Endothelial cell of umbilical vein (primary cell): ENCODE measurements around the gene FNIP2. TPM values are rescaled to one million over a fixed set of nuclear protein-coding genes. Genes with fewer than 3 reads are reported as not detected.

Experiments used
- BruUV-seq: library from RNA; stranded (reverse); fragments of 400-500 nt; replicated peaks from 2 replicates; lab custom pipeline; 2021; lab: Mats Ljungman, UMichigan
- CTCF ChIA-PET: fragments of 300-600, 350-600 bp; sonication (Branson Sonifier 250); formaldehyde crosslinking; loops from one replicate; lab custom pipeline; 2021; ENCODE audit warnings: antibody characterized with exemption, inconsistent platforms; lab: Charles Lee
- POLR2A ChIA-PET: fragments of 300-600, 350-600 bp; sonication (Branson Sonifier 250); formaldehyde crosslinking; loops from one replicate; lab custom pipeline; 2021; ENCODE audit warnings: antibody characterized with exemption, inconsistent platforms; lab: Charles Lee
- DNase-seq: peaks from one replicate; pipeline ENCODE4 v3.0.0-alpha.2; 2011; ENCODE audit warnings: low read depth, low spot score
- FAIRE-seq: peaks from 2 replicates; lab custom pipeline; 2011; peaks lifted over from hg19 to GRCh38; lab: Jason Lieb, UNC
- H2AFZ ChIP-seq: 2 replicates; pipeline ENCODE4 v1.6.0; 2012; ENCODE audit warnings: low read depth, low read length, control low read depth, inconsistent platforms
- H3K27ac ChIP-seq: 2 replicates; pipeline ENCODE4 v1.5.1; 2011; ENCODE audit warnings: low read depth, mild to moderate bottlenecking, control low read depth, low read length, moderate library complexity; ENCODE audit not compliant: insufficient read depth
- H3K27me3 ChIP-seq, 2 experiments: 2 replicates each; pipeline versions ENCODE4 v1.6.0 to v1.6.1; 2011; ENCODE audit warnings: low read length in 2 of 2, mixed read lengths in 1 of 2; ENCODE audit not compliant: control insufficient read depth in 2 of 2, insufficient read depth in 2 of 2
- H3K36me3 ChIP-seq, 2 experiments: 2 replicates in 1 of 2; 3 replicates in 1 of 2; pipeline ENCODE4 v1.5.1; 2011; ENCODE audit warnings: low read length in 2 of 2, mild to moderate bottlenecking in 1 of 2, moderate library complexity in 1 of 2; ENCODE audit not compliant: control insufficient read depth in 2 of 2, insufficient read depth in 2 of 2; ENCODE audit errors: extremely low read depth in 1 of 2
- H3K4me1 ChIP-seq: 3 replicates; pipeline ENCODE4 v1.5.1; 2011; ENCODE audit warnings: mild to moderate bottlenecking, low read length; ENCODE audit not compliant: control insufficient read depth, insufficient read depth; ENCODE audit errors: extremely low read depth
- H3K4me2 ChIP-seq: 2 replicates; pipeline ENCODE4 v1.6.1; 2011; ENCODE audit warnings: low read length, control low read depth, mixed read lengths; ENCODE audit not compliant: insufficient read depth
- H3K4me3 ChIP-seq, 3 experiments: fragments of 200-600 bp in 1 of 3; sonication (generic), shearing (Covaris generic) in 1 of 3; replicated peaks in 1 of 3; 2 replicates each; pipeline ENCODE4 v1.5.1; 2011 to 2016; ENCODE audit warnings: control low read depth in 3 of 3, low read length in 3 of 3, mild to moderate bottlenecking in 2 of 3, inconsistent platforms in 1 of 3, low read depth in 1 of 3, moderate library complexity in 1 of 3; ENCODE audit not compliant: insufficient read depth in 1 of 3
- H3K79me2 ChIP-seq: 2 replicates; pipeline ENCODE4 v1.6.0; 2012; ENCODE audit warnings: low read length, inconsistent platforms; ENCODE audit not compliant: control insufficient read depth, insufficient read depth
- H3K9ac ChIP-seq: replicated peaks from 2 replicates; pipeline ENCODE3; 2011; ENCODE audit warnings: low read length, control low read depth; ENCODE audit not compliant: insufficient read depth; ENCODE audit errors: extremely low read depth
- H3K9me1 ChIP-seq: replicated peaks from 3 replicates; pipeline ENCODE4 v1.6.0; 2011; ENCODE audit warnings: mild to moderate bottlenecking, low read length; ENCODE audit not compliant: control insufficient read depth, insufficient read depth; ENCODE audit errors: extremely low read depth
- H3K9me3 ChIP-seq: replicated peaks from 2 replicates; pipeline ENCODE4 v1.5.1; 2012; ENCODE audit warnings: low read length, inconsistent platforms; ENCODE audit not compliant: control insufficient read depth, insufficient read depth
- H4K20me1 ChIP-seq: replicated peaks from 2 replicates; pipeline ENCODE3; 2011; ENCODE audit warnings: mild to moderate bottlenecking, low read length; ENCODE audit not compliant: control insufficient read depth, insufficient read depth; ENCODE audit errors: extremely low read depth
- EZH2 ChIP-seq: IDR thresholded peaks from 2 replicates; pipeline ENCODE4 v1.6.1; 2012; ENCODE audit warnings: borderline replicate concordance, low read depth, mild to moderate bottlenecking, moderate library complexity, low read length, inconsistent platforms; ENCODE audit not compliant: severe bottlenecking
- FOS ChIP-seq: IDR thresholded peaks from 2 replicates; pipeline ENCODE4 v1.6.1; 2011; ENCODE audit warnings: mild to moderate bottlenecking, low read length, moderate library complexity, borderline replicate concordance; ENCODE audit not compliant: insufficient read depth
- GATA2 ChIP-seq: IDR thresholded peaks from 2 replicates; pipeline ENCODE4 v1.7.0; 2011; ENCODE audit warnings: low read depth, mild to moderate bottlenecking, moderate library complexity, mixed read lengths, low read length; ENCODE audit not compliant: insufficient read length, insufficient read depth
- JUN ChIP-seq: IDR thresholded peaks from 2 replicates; pipeline ENCODE4 v1.6.1; 2011; ENCODE audit warnings: borderline replicate concordance, low read depth; ENCODE audit not compliant: insufficient read length, insufficient read depth
- MYC ChIP-seq: IDR thresholded peaks from one replicate; pipeline ENCODE4 v1.6.1; 2011; ENCODE audit warnings: mild to moderate bottlenecking, low read depth, low read length
- POLR2A ChIP-seq: IDR thresholded peaks from 2 replicates; pipeline ENCODE4 v1.6.1; 2012; ENCODE audit warnings: low read depth, mild to moderate bottlenecking, control low read depth, low read length
- POLR2AphosphoS5 ChIP-seq: IDR thresholded peaks from 2 replicates; pipeline ENCODE4 v1.6.1; 2012; ENCODE audit warnings: low read depth, mild to moderate bottlenecking, control low read depth, low read length, moderate library complexity; ENCODE audit not compliant: insufficient read depth
- dilution Hi-C: fragments of 300-500 bp; cut with MboI; formaldehyde crosslinking; loops from one replicate; pipeline ENCODE4 v1.15.0; 2019; ENCODE audit warnings: low sequenced_read_pairs; ENCODE audit not compliant: extremely low pct_ligation_motif_present
- intact Hi-C: fragments of 100-400 bp; cut with micrococcal nuclease; formaldehyde crosslinking; loops from one replicate; pipeline ENCODE4 v1.10.0; 2022
- polyA plus RNA-seq, 4 experiments: library from polyadenylated mRNA; depleted of rRNA in 3 of 4; stranded (reverse) in 3 of 4; unstranded in 1 of 4; fragments of >200 nt; gene quantifications; 2 replicates each; pipeline versions ENCODE4 v1.2.1 to v1.2.3, GENCODE V29; 2011 to 2012; ENCODE audit warnings: missing spikeins in 1 of 4
- total RNA-seq: library from RNA; stranded (reverse); gene quantifications from 2 replicates; pipeline ENCODE4 v1.2.3, GENCODE V29; 2021
- TF ChIP-seq, protein P1 (sequence below), 2 donors: IDR thresholded peaks; 1 replicate in 1 of 2; 2 replicates in 1 of 2; pipeline ENCODE4 v1.5.1; 2011; ENCODE audit warnings: low read length in 2 of 2, mild to moderate bottlenecking in 2 of 2, moderate library complexity in 2 of 2, control low read depth in 1 of 2, inconsistent platforms in 1 of 2, low read depth in 1 of 2; ENCODE audit not compliant: insufficient read depth in 1 of 2; ENCODE audit errors: extremely low read depth in 1 of 2
- TF ChIP-seq, protein P2 (sequence below): IDR thresholded peaks from 2 replicates; pipeline ENCODE4 v1.6.1; 2011; ENCODE audit not compliant: insufficient read depth, insufficient read length

The FNIP2 gene
- total and polyA plus RNA-seq, 2 donors (not counting 3 experiments of a cell fraction or from before 2014, with no cell fraction given), result 4.5 to 14.4 TPM

DNA sequence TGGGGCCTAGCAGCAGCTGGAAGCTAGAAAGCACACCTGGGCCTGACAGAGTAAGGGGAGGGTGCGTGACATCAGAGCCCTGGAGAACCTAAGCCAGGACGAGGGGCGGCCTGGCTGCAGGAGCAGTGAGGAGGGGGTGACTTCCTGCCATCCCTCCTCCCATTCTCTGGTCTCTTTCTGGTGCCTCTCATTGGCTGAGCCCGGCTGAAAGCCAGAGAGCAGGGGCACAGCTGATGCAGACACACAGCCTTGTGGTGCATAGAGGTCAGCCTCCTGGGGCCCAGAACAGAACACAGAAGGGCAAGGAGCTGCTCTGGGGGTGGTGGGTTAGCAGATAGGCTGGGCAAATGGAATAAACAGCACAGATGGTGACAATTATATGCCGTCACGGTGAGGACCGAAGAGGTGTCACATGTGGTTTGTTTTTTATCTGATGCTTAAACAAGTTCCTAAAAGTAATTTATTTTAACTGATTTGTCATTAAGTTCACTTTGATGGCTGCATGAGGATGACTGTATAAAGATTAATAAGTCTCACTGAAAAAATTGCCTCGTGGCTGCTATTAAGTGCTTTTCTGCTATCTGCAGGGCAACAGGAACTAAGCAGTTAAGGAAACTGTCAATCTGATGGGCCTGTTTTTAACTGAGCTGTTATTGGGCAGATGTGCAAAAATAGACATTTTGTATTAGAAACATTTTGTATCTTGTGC is 102.0 kb downstream of the FNIP2 start:
- DNase-seq (no peak), FAIRE-seq (no peak)
- H4K20me1 ChIP-seq, result no peaks in the 10 kb centered on the region
- peaks cover 15% of the 10 kb centered on the region for H3K4me1 ChIP-seq
- H3K4me2 ChIP-seq, result no peak overlapping the region
- no peak overlapping the region for H3K4me3 ChIP-seq
- TF ChIP-seq MYC (no peak), JUN (no peak), FOS (no peak), POLR2A (no peak), GATA2 (no peak), POLR2AphosphoS5 (no peak), EZH2 (no peak)
- TF ChIP-seq, protein P1, sequence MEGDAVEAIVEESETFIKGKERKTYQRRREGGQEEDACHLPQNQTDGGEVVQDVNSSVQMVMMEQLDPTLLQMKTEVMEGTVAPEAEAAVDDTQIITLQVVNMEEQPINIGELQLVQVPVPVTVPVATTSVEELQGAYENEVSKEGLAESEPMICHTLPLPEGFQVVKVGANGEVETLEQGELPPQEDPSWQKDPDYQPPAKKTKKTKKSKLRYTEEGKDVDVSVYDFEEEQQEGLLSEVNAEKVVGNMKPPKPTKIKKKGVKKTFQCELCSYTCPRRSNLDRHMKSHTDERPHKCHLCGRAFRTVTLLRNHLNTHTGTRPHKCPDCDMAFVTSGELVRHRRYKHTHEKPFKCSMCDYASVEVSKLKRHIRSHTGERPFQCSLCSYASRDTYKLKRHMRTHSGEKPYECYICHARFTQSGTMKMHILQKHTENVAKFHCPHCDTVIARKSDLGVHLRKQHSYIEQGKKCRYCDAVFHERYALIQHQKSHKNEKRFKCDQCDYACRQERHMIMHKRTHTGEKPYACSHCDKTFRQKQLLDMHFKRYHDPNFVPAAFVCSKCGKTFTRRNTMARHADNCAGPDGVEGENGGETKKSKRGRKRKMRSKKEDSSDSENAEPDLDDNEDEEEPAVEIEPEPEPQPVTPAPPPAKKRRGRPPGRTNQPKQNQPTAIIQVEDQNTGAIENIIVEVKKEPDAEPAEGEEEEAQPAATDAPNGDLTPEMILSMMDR (IDR thresholded peaks at IDR 0.05; ENCODE audit: extremely low read depth in 1 of 2, insufficient read depth in 1 of 2, low read depth in 1 of 2, low read length in 2 of 2), result no peak
- TF ChIP-seq, protein P2, sequence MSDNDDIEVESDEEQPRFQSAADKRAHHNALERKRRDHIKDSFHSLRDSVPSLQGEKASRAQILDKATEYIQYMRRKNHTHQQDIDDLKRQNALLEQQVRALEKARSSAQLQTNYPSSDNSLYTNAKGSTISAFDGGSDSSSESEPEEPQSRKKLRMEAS, result no peak
- H3K36me3 ChIP-seq, result peaks cover 0 to 6% of the 10 kb centered on the region in 2 experiments
- ChIA-PET POLR2A (no interaction called here), CTCF (interaction anchor here (1.5 to 1.8 kb wide), 2 partner anchors 12 to 14 kb away, joined by 4 read pairs; no protein-coding TSS in a partner anchor)
- no peak overlapping the region for H3K9ac ChIP-seq
- no peak overlapping the region for H2AFZ ChIP-seq
- H3K9me1 ChIP-seq, result no peaks in the 10 kb centered on the region
- H3K9me3 ChIP-seq, result no peaks in the 10 kb centered on the region
- no peak overlapping the region for H3K27ac ChIP-seq
- intact Hi-C loops (loop anchor here (5.0 kb wide), 2 partner anchors 232 to 577 kb away; partner anchors contain the start of gene RAPGEF2), dilution Hi-C loops (no loop called here)
- no TSS peak for BruUV-seq
- no peaks in the 10 kb centered on the region for H3K79me2 ChIP-seq
- no peaks in the 10 kb centered on the region for H3K27me3 ChIP-seq
